CD1c-positive myeloid dendritic cell (primary cell): ENCODE data around the gene PRR23A.

Source experiments
- DNase-seq: peaks from one replicate; pipeline ENCODE4 v3.0.0-alpha.2; 2016; ENCODE audit errors: extremely low spot score

Gene PRR23A

GRCh38 chr3:138972941-138973340 is 33.1 kb downstream of the PRR23A start:
- no peak for DNase-seq

DNA sequence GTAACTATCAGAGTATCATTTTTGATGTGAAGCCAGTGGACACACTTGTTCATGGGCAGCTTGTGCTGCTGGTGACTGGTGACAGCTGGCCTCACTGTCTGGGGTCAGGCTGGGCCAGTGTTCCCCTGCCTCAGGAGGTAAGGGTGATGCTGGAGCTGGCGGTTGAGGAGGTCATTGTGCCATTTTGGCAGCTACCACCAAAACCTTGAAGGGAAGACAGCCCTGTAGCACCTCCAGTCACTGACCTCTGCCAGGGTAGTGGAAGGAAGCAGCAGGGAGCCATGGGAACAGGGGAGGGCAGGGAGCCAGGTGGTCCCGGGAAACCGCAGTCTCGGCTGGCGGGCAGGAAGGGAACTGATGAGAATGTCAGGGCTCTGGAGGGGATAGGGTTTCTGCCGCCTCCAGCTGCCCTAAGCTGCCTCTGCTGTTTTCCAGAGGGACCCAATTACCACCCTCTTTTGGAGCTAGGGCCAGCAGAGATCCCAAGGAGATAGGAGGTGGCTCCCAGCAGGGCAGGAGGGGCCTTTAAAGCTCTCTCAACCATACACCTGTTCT is 34.2 kb downstream of the PRR23A start:
- no peak for DNase-seq

- no peak for DNase-seq
These were observed 41.1 kb downstream of the PRR23A start for GRCh38 chr3:138964923-138965322.

DNA sequence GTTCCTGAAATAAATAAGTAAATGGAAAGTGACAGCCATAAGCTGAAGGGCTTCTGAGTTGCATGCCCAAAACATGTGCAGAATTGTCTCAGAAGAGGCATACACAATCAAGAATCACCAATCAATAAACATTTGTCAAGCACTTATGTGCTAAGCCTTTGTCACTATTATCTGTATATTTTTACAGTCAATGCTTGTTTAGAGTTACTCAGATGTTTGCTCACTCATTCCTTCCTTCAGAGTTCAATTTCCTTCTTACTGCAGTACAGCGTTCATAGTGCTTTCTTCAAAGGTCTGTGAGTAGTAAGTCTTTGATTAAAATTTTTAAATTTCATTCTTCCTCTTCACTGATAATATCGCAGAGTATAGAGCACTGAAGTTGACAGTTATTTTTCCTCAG is 41.8 kb downstream of the PRR23A start:
- no peak for DNase-seq

DNA sequence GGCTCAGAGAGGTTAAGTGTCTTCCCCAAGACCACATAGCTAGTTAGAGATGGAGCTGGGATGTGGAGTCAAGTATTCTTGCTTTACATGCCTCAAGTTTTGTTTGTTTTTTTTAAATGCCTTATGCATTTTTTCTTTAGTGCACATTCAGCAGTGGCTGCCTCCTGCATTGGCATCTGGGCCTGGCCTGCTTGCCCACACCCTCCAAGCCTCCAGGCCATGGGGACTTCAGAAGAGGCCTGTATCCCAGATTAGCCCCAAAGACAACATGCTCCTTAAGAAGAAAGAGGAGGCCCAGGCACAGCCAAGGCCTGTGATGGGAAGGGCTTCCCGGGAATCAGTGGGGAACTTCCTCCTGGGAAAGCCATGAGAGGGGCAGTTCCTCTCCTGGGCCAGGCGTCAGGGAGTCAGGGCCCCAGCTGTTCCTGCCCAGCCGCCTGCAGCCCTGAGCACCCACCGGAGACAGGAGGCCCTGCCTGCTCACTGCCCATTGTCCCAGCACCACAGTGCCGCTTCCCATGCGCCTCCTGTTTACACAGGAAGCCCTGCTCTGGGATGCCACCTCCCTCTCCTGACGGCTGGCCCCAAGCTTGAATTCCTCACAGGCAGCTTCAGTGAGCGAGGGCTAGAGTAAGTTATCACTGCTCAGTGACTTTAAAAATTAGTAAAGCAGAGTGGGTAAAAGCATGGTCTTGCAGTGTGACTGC is 43.1 kb downstream of the PRR23A start:
- no peak for DNase-seq

DNA sequence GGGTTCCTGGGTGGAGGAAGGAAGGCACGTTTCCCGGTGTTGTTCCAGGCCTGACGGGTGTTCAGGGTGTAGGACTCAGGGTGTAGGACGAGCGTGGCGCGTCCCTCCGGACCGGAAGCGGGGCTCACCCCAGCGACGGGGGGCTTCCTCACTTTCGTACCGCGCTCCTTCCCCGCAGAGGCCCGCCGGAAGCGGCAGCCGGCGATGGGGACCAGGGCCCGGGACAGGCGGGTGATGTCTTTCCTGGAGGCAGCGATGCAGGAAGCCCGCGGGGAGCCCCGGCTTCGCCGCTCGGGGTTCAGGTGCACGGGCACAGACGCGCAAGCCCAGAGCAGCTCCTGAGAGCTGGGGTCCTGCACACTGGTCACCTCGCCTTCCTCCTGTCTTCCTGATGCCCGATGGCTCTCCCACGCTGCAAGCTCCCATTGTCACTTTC is 45.6 kb downstream of the PRR23A start:
- no peak for DNase-seq
